ENCODE data around the gene NAA16.
"Not testable (repeated sequence)": the region's sequence is repeated elsewhere in the genome, so short reads cannot be mapped to it uniquely, and the experiment has no call there.

Gene NAA16

GRCh38 chr13:41306271-41307145, 4.6 kb upstream of the NAA16 start:
- DNase-seq = no peak

- no peak for DNase-seq
These were observed 3.0 kb upstream of the NAA16 start for GRCh38 chr13:41307884-41308640.

DNA sequence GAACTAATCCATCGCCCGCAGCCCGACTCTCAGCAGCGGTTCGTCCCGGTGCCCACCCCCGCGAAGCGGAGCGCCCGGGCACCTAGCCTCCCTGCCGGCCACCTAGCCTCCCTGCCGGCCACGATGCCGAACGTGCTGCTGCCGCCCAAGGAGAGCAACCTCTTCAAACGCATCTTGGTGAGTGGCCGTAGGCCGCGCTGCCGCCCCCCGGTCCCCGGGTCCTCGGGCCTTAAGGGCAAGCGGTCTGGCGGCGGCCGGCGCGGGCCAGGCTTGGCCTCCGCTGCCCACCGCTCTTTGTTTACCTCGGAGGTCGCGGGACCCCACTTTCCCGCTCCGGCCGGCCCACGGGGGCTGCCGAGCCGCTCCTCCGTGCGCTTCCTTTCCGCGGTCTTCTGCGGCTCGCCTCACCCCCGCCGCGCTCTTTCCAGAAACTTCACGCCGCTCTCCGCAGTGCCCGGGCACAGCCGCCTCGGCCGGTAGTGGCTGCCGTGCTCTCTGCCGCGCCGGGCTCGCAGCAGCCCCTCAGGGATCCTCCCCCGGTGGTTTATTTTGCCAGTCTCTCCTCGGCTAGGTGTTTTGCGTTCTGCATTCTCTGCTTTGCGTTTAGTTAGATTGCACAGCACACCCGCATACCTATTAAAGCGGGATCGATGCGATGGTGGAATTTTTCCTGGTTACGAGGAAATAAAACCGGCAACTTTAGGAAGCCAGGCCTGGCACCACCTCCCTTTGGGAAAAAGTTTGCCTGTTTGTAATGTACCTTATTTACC, 524 bp downstream of the NAA16 start:
- peak; percentile 52 for DNase-seq

DNA sequence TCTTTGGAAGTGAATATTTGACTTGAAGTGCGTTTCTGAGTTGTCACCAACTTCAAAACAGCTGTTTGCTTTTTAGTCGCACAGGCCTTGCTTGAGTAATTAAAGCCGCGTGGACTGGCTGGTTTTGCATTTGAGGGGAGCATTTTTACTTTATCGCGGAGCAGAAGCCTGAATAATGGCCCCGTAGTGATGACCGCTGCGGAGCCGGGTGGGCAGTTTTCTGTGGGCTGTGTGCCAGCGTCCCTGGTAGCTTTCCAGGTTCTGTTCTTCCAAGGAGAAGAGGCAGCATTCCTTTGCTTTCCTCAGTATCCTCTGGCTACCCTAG, 1.1 kb downstream of the NAA16 start:
- no peak for DNase-seq

- no peak for DNase-seq
These were observed 2.0 kb downstream of the NAA16 start for GRCh38 chr13:41313117-41313516.

DNA sequence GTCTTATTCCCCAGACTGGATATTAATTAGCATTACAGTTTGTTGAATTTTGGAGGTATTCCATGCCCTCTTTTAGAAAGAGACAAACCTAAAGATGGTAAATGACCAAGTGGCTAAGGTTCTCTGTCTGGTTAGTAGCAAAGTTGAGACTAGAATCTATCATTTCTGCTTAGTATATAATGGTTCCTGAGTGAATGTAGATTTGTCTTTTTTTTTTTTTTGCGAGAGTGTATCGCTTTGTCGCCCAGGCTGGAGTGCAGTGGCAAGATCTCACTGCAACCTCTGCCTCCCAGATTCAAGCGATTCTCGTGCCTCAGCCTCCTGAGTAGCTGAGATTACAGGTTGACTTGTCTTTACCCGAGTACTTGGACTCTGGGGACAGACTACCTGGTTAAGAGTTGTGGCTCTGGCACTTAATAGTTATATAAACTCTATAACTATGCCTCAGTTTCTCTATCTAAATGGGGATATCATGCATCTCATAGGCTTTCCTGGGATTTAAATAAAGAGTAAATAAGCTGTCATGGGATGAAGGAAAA, 2.7 kb downstream of the NAA16 start:
- no peak for DNase-seq

DNA sequence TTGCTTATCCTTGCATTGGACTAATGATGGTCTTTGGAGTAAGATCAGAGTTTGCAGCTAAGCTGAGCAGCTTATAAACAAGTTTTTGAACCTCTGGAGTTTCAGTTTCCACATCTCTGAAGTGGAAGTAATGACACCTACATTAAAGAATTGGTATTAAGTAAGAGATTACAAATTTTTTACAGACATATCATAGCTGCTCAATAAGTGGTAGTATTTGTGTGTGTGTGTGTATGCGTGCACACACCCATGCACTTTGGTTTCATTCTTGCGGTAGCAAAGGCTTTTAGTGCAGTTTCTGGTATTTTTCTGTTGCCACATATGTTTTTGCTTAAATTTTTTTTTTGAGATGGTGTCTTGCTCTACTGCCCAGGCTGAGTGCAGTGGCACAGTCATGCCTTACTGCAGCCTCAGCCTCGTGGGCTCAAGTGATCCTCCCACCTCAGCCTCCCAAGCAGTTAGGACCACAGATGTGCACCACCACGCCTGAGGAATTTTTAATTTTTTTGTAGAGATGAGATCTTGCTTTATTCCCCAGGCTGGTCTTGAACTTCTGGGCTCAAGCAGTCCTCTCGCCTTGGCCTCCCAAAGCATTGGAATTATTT, 4.5 kb downstream of the NAA16 start:
- no peak for DNase-seq

DNA sequence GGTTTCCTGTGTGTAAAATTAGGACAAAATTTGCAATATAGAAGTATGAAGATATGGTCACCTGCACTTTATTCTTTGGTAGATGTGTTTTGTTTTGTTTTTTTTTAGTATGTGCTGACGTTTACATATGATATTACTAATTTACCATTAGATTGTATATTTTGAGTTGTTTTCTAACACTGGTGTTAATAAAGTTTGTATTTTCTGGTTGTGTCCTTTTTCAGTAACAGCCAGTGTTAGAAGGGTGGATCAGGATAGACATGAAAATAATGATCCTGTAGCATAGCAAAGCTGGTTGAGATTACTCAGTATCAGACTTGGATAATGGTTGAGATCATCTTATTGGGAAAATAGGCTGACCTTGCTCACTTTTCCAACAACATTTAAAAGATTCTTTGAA, 6.2 kb downstream of the NAA16 start:
- DNase-seq = no peak

- no peak for DNase-seq
These were observed 14.7 kb downstream of the NAA16 start for GRCh38 chr13:41325752-41326151.

DNA sequence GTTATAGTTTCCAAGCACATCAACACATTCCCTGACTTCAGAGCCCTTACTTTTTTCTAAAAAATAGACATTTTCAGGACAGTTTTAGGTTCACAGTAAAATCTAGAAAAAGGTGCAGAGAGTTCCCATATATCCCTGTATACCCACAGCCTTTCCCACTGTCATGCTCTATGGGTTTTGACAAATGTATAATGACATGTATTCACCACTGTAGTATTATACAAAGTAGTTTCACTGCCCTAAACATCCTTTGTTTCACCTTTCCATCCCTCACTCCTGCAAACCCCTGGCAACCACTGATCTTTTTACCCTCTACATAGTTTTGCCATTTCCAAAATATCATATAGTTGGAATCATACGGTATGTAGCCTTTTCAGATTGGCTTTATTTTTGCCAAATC, 15.6 kb downstream of the NAA16 start:
- no peak for DNase-seq

DNA sequence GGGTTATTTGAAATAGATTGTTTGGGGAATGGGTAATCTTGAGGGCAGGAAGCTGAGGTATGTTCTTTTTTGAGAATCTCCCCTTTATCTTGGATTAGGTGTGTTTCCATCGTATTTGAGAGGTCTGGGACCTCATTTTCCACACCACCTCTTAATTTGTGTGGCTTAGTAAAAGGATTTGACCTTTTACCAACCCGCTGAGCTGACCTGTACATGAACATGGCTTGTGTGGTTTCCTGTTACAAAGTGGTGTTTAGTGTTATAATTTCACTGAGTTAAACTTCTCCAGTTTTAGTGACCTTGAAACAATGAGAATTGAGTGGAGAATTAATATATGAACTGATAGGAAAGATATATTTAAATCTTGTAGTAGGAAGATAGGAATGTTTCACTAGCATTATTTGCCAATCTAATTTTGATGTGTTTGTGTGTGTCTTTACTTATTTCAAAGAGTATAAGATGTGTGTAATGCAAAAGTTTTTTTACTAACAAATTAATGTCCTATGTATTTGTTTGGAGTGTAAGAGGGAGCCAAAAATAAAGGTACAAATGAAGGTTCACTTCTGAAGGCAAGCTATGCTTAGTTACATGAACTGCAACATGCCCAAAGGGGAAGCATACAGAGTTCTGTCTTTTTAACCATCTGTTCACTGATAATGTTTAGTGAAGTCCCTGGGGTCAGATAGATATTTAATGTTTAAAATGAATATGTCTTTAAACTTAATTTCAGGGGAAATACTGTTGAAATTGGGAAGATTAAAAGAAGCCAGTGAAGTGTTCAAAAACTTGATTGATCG, 17.1 kb downstream of the NAA16 start:
- DNase-seq = no peak

- no peak for DNase-seq
These were observed 21.8 kb downstream of the NAA16 start for GRCh38 chr13:41332829-41333228.

DNA sequence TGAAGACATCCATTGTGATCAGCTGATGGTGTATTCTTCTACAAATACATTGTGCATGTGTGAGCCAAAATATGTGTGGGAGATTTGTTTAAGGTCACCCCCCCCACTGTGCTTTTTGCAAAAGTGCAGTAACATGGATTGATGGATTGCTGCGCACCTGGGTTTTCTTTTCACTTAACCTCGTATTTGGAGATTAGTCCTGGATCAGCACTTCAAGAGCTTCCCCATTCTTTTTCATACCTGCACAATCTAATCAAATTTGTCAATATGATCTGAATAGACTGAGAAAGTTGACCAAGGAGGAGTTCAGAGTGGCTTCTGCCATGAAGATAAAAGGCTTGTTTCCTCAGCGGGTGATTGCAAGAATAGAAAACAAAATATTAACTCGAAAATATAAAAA, 23.7 kb downstream of the NAA16 start:
- no peak for DNase-seq

DNA sequence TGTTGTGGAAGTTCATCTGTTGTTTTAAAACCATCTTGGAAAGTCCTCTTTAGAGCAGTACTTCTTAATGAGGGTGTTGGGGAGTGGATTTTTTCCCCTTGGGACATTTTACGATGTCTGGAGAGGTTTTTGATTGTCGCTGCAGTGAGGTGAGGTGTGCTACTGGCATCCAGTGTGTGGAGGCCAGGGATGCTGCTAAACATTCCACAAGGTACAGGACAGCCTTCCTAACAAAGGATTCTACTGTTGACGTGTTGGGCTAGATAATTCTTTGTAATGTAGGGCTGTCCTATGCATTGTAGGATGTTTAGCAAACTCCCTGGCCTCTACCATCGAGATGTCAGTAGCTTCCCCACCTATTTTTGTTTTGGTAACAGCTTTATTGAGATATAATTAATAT, 33.3 kb downstream of the NAA16 start:
- no peak for DNase-seq

DNA sequence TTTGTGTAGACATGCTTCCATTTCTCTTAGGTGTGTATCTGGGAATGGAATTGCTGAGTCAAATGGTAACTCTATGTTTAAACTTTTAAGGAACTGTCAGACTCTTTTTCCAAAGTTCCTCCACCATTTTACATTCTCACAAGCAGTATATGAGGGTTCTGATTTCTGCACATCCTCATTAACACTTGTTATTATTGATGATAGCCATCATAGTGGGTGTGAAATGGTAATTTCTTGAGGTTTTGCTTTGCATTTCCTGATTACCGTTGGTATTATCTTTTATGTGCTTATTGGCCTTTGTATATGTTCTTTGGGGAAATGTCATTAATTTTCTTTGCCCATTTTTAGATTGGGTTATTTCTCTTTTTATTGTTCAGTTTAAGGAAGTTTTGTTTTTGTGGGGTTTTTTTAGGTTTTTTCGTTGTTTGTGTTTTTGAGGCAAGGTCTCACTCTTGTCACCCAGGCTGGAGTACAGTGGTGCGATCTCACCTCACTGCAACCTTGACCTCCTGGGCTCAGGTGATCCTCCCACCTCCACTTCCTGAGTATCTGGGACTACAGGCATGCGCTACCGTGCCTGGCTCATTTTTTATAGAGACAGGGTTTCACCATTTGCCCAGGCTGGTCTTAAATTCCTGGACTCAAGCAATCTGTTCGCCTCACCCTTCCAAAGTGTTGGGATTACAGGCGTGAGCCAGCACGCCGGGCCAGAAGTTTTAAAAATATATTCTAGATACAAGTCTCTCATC, 34.3 kb downstream of the NAA16 start:
- no peak for DNase-seq

DNA sequence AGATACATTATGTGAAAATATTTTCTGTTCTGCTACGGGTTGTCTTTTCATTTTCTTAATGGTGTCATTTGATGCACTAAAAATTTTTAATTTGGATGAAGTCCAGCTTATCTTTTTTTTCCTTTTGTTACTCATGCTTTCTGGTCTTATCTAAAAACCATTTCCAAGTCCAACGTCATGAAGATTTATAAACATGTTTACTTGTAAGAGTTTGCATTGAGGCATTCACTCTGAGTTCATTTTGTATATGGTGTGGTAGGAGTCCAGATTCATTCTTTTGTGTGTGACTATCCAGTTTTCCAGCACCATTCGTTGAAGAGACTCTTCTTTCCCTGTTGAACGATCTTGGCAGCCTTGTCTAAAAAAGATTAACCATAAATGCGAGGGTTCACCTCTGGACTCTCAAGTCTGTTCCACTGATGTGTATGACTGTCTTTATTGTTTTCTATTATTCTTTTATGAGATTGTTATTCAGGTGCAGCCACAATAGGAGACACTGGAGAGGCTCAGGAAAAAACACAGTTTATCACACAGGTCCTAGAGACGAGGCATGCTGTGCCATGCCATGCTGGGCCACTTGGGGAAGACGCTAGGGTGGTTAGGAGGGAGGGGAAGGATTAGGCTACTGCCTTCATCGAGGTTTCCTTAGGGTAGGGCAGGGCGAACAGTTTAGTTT, 35.0 kb downstream of the NAA16 start:
- no peak for DNase-seq

- peak; percentile 55 for DNase-seq
These were observed 42.1 kb downstream of the NAA16 start for GRCh38 chr13:41352935-41353840.

DNA sequence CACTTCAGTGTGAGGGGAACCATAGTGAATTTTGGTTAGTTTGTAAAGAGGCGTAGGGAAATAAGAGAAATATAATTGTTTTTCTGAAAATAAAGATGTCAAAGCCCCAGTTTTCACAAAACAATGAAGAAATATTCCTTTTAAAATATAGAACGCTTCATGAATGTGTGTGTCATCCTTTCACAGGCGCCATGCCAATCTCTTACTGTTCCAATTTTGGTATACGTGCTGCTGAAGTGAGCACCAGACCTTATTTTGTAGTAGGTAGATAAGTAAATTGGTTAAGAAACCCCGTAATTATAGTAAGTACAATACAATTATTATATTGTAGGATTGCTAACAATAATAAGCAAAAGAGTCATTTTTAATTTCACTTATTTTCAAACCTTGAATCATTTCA, 43.3 kb downstream of the NAA16 start:
- DNase-seq = no peak

DNA sequence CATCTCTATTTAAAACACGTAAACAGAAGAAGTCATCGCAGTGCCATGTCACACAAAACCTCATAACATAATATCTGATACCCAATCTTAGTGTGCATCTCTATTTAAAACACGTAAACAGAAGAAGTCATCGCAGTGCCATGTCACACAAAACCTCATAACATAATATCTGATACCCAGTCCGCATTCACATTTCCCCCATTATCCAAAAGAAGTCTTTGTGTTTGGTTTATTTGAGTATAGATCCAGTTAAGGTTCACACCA, 45.2 kb downstream of the NAA16 start:
- DNase-seq = not testable (repeated sequence)

DNA sequence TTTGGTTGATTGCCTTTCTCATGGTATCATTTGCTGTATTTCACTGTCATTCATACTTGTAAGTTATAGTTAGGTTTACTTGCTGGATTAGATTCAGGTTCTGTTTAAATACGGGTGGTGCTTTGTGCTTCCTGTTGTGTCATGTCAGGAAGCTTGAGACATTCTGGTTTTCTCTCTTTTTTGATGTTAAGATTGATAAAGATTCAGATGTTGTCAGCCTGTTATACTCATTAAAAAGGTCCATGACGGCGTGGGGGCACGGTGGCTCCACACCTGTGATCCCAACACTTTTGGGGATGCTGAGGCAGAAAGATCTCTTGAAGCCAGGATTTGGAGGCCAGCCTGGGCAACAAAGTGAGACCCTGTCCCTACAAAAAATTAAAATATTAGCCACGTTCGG, 45.7 kb downstream of the NAA16 start:
- DNase-seq = peak; percentile 65
